ENCODE results near the gene TRIM52. TPM values are rescaled to one million over a fixed set of nuclear protein-coding genes. Genes with fewer than 3 reads are reported as not detected.
A peak's percentile ranks its signal among the peaks of the same experiment; 100 is the strongest.

TRIM52 gene
- total and polyA plus RNA-seq, 2 of the 13 experiments (the other 11 are each of a cell fraction or from before 2014, with no cell fraction given): 7.2 to 11.6 TPM

DNA sequence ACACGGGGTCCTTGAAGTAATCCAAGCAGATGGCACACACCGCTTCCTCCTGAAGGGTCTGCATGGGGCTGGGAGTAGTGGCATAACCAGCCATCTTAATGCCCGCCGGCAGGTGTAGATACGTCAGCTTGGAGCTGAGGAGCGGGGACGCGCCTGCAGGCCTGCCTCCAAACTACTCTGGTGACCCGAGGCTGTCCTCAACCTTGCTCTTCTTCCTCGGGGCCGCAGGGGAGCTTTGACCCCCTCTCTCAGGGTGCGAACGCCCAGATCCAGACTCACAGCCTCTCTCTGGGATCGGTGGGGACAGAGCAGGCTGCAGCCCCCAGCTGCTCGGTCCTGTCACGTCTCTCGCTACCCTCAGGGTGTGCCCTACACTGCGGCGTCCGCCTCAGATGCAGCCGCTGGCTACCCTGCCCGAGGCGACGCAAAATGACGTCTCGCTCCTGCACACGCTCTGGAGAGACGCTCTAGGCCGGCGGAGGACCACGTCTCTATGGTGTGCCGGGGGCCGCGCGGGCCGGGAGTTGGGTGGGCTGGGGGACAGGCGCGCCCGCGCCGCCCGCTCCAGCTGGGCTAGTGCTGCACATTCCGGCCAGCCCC lies at the start of gene TRIM52 (continued):
- TF ChIP-seq, protein P1, sequence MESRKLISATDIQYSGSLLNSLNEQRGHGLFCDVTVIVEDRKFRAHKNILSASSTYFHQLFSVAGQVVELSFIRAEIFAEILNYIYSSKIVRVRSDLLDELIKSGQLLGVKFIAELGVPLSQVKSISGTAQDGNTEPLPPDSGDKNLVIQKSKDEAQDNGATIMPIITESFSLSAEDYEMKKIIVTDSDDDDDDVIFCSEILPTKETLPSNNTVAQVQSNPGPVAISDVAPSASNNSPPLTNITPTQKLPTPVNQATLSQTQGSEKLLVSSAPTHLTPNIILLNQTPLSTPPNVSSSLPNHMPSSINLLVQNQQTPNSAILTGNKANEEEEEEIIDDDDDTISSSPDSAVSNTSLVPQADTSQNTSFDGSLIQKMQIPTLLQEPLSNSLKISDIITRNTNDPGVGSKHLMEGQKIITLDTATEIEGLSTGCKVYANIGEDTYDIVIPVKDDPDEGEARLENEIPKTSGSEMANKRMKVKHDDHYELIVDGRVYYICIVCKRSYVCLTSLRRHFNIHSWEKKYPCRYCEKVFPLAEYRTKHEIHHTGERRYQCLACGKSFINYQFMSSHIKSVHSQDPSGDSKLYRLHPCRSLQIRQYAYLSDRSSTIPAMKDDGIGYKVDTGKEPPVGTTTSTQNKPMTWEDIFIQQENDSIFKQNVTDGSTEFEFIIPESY (CRISPR knock-in tag; IDR thresholded peaks at IDR 0.05): peak; percentile 51; the same call in 1 of the 2 replicates
- TF ChIP-seq ZNF180 (CRISPR knock-in tag; IDR thresholded peaks at IDR 0.05; ENCODE audit: borderline replicate concordance, low read depth): no peak
- TF ChIP-seq ZNF138 (CRISPR knock-in tag; IDR thresholded peaks at IDR 0.05; ENCODE audit: low read depth): peak; percentile 94
- no peak for TF ChIP-seq ZNF644 (CRISPR knock-in tag; IDR thresholded peaks at IDR 0.05; ENCODE audit: low read depth)
- TF ChIP-seq ZNF451 (CRISPR knock-in tag; IDR thresholded peaks at IDR 0.05): peak; percentile 73; the same call in 1 of the 2 replicates
- no peak for TF ChIP-seq HNF4G (IDR thresholded peaks at IDR 0.05; ENCODE audit: borderline replicate concordance, low read depth, low read length)
- TF ChIP-seq HNF4G (CRISPR knock-in tag; IDR thresholded peaks at IDR 0.05; ENCODE audit: borderline replicate concordance, low read depth): no peak
- TF ChIP-seq, protein P2, sequence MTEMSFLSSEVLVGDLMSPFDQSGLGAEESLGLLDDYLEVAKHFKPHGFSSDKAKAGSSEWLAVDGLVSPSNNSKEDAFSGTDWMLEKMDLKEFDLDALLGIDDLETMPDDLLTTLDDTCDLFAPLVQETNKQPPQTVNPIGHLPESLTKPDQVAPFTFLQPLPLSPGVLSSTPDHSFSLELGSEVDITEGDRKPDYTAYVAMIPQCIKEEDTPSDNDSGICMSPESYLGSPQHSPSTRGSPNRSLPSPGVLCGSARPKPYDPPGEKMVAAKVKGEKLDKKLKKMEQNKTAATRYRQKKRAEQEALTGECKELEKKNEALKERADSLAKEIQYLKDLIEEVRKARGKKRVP (CRISPR knock-in tag; IDR thresholded peaks at IDR 0.05): 0 out of 4 replicates have a peak, but pooled peaks of 1 of the 2 experiments have one; percentile 6
- no peak for TF ChIP-seq ZNF431 (CRISPR knock-in tag; IDR thresholded peaks at IDR 0.05; ENCODE audit: borderline replicate concordance, low read depth)
- peak; percentile 52 for TF ChIP-seq ZNF607 (CRISPR knock-in tag; IDR thresholded peaks at IDR 0.05; ENCODE audit: borderline replicate concordance)
- TF ChIP-seq KAT2B (IDR thresholded peaks at IDR 0.05; ENCODE audit: borderline replicate concordance, low read depth, low read length): no peak
- no peak; the same call in 1 of the 2 replicates for TF ChIP-seq KLF6 (CRISPR knock-in tag; IDR thresholded peaks at IDR 0.05)
- no peak; the same call in 1 of the 2 replicates for TF ChIP-seq RFX1 (IDR thresholded peaks at IDR 0.05)
- TF ChIP-seq ZNF816 (CRISPR knock-in tag; IDR thresholded peaks at IDR 0.05; ENCODE audit: borderline replicate concordance): no peak; the same call in 1 of the 2 replicates
- no peak for TF ChIP-seq ZNF724P (CRISPR knock-in tag; IDR thresholded peaks at IDR 0.05; ENCODE audit: borderline replicate concordance)
- no peak for TF ChIP-seq ZNF121 (CRISPR knock-in tag; IDR thresholded peaks at IDR 0.05)
- TF ChIP-seq PHF8 (CRISPR knock-in tag; IDR thresholded peaks at IDR 0.05): no peak; the same call in 1 of the 2 replicates
- TF ChIP-seq RBFOX2 (IDR thresholded peaks at IDR 0.05; ENCODE audit: low read depth, low read length): peak; percentile 91; the same call in 1 of the 2 replicates
- no peak for TF ChIP-seq ZNF484 (CRISPR knock-in tag; IDR thresholded peaks at IDR 0.05; ENCODE audit: borderline replicate concordance, low read depth)
- no peak; the same call in 1 of the 2 replicates for TF ChIP-seq ZNF773 (CRISPR knock-in tag; IDR thresholded peaks at IDR 0.05; ENCODE audit: borderline replicate concordance)
- TF ChIP-seq ZNF496 (CRISPR knock-in tag; IDR thresholded peaks at IDR 0.05; ENCODE audit: insufficient replicate concordance): no peak
- TF ChIP-seq PLRG1 (conservative IDR thresholded peaks at IDR 0.05): no peak
- TF ChIP-seq MAZ (IDR thresholded peaks at IDR 0.05; ENCODE audit: borderline replicate concordance, low read depth, low read length): peak; percentile 37; the same call in 1 of the 2 replicates
- peak; percentile 48; the same call in 1 of the 2 replicates for TF ChIP-seq MAZ (CRISPR knock-in tag; IDR thresholded peaks at IDR 0.05; ENCODE audit: low read depth)
- no peak for TF ChIP-seq PCBP2 (optimal IDR thresholded peaks at IDR 0.05; ENCODE audit: low read depth, low read length, poor library complexity, severe bottlenecking)

Measured in HepG2 (cell line).